Ishikawa (cell line): Measurements from ENCODE around the gene RGS7.

Experiments used
- TAF1 ChIP-seq: IDR thresholded peaks from 2 replicates; pipeline ENCODE4 v1.6.1; 2012; ENCODE audit warnings: low read depth, mild to moderate bottlenecking
- YY1 ChIP-seq: IDR thresholded peaks from 2 replicates; pipeline ENCODE4 v1.6.1; 2012; ENCODE audit warnings: low read depth
- TF ChIP-seq, protein P1 (sequence below): IDR thresholded peaks from 2 replicates; pipeline ENCODE4 v1.6.1; 2012; ENCODE audit warnings: low read depth, mild to moderate bottlenecking

DNA sequence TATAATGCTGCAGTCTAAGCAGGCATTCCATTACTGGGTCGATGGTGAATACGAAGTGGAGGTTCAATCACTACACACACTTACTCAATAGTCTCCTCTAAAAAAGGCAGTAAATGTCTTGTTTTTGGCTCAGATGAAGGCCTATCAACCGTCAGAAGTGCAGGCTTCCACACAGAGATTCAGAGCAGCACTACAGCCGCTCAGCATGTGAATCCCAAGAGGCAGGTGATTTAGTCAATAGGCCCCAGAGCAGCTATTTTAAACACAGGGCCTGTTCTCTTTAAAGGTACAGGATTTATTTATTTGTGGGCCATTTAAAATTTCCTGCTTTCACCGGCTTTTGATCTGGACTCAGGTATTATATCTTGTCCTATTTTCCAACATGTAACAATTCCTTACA lies 293.7 kb downstream of the RGS7 start:
- TF ChIP-seq TAF1 (no peak), YY1 (no peak)
- TF ChIP-seq, protein P1, sequence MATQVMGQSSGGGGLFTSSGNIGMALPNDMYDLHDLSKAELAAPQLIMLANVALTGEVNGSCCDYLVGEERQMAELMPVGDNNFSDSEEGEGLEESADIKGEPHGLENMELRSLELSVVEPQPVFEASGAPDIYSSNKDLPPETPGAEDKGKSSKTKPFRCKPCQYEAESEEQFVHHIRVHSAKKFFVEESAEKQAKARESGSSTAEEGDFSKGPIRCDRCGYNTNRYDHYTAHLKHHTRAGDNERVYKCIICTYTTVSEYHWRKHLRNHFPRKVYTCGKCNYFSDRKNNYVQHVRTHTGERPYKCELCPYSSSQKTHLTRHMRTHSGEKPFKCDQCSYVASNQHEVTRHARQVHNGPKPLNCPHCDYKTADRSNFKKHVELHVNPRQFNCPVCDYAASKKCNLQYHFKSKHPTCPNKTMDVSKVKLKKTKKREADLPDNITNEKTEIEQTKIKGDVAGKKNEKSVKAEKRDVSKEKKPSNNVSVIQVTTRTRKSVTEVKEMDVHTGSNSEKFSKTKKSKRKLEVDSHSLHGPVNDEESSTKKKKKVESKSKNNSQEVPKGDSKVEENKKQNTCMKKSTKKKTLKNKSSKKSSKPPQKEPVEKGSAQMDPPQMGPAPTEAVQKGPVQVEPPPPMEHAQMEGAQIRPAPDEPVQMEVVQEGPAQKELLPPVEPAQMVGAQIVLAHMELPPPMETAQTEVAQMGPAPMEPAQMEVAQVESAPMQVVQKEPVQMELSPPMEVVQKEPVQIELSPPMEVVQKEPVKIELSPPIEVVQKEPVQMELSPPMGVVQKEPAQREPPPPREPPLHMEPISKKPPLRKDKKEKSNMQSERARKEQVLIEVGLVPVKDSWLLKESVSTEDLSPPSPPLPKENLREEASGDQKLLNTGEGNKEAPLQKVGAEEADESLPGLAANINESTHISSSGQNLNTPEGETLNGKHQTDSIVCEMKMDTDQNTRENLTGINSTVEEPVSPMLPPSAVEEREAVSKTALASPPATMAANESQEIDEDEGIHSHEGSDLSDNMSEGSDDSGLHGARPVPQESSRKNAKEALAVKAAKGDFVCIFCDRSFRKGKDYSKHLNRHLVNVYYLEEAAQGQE, result no peak
